UCSD-AML1 (cell line): Measurements from ENCODE around the gene PFDN2.
"Not testable (repeated sequence)": the region's sequence is repeated elsewhere in the genome, so short reads cannot be mapped to it uniquely, and the experiment has no call there.

ENCODE experiments used
- DNase-seq: peaks from one replicate; lab custom pipeline; 2025; ENCODE audit not compliant: unreplicated experiment; lab: John Stamatoyannopoulos, UW

The PFDN2 gene

GRCh38 chr1:161139766-161140165 lies 21.9 kb upstream of the PFDN2 start:
- no peak for DNase-seq

GRCh38 chr1:161138431-161138830 lies 20.6 kb upstream of the PFDN2 start:
- no peak for DNase-seq

- DNase-seq, result no peak
Observed at GRCh38 chr1:161137881-161138280, 20.0 kb upstream of the PFDN2 start.

- no peak for DNase-seq
Observed at GRCh38 chr1:161133220-161133740, 15.4 kb upstream of the PFDN2 start.

- peak; percentile 93 for DNase-seq
Observed at GRCh38 chr1:161132410-161133219, 14.8 kb upstream of the PFDN2 start, which contains the start of gene DEDD. TSS of gene DEDD (minus strand) at chr1:161132667. CDS start at chr1:161124462, 8,205 bp downstream.

GRCh38 chr1:161131523-161132409 lies 13.9 kb upstream of the PFDN2 start:
- DNase-seq, result no peak

- no peak for DNase-seq
Observed at GRCh38 chr1:161130266-161130665, 12.4 kb upstream of the PFDN2 start.

- DNase-seq, result no peak
Observed at GRCh38 chr1:161128591-161129420, 11.0 kb upstream of the PFDN2 start.

- DNase-seq, result no peak
Observed at GRCh38 chr1:161127649-161128048, 9.8 kb upstream of the PFDN2 start.

- no peak for DNase-seq
Observed at GRCh38 chr1:161122967-161123366, 5.1 kb upstream of the PFDN2 start.

- DNase-seq, result no peak
Observed at GRCh38 chr1:161121834-161122233, 4.0 kb upstream of the PFDN2 start.

- no peak for DNase-seq
Observed at GRCh38 chr1:161121042-161121650, 3.3 kb upstream of the PFDN2 start.

- peak; percentile 36 for DNase-seq
Observed at GRCh38 chr1:161119092-161119903, 1.5 kb upstream of the PFDN2 start.

- DNase-seq, result not testable (repeated sequence)
Observed at GRCh38 chr1:161115961-161116360, 1.9 kb downstream of the PFDN2 start.

GRCh38 chr1:161115132-161115711 lies 2.6 kb downstream of the PFDN2 start:
- DNase-seq, result no peak

- DNase-seq, result no peak
Observed at GRCh38 chr1:161114556-161114955, 3.3 kb downstream of the PFDN2 start.

- DNase-seq, result no peak
Observed at GRCh38 chr1:161113915-161114314, 3.9 kb downstream of the PFDN2 start.

GRCh38 chr1:161111527-161111926 lies 6.3 kb downstream of the PFDN2 start:
- DNase-seq, result no peak

GRCh38 chr1:161111117-161111516 lies 6.7 kb downstream of the PFDN2 start:
- DNase-seq, result no peak
